OCI-LY1 (cell line): ENCODE measurements around the gene GFOD1.

Experiments used
- H2AFZ ChIP-seq: fragments of 200-600 bp; sonication (generic), shearing (Covaris generic); 2 replicates; pipeline ENCODE4 v1.6.0; 2014; ENCODE audit warnings: antibody characterized with exemption, mild to moderate bottlenecking, low read length
- H3F3A ChIP-seq: fragments of 200-600 bp; sonication (generic), shearing (Covaris generic); 2 replicates; pipeline ENCODE4 v1.6.0; 2014; ENCODE audit warnings: mild to moderate bottlenecking, antibody characterized with exemption, low read length, moderate library complexity; ENCODE audit not compliant: insufficient read depth
- H3K27ac ChIP-seq: fragments of 200-600 bp; sonication (generic); 2 replicates; pipeline ENCODE4 v1.5.1; 2014; ENCODE audit warnings: low read length, mixed run types, mild to moderate bottlenecking, low read depth; ENCODE audit not compliant: poor library complexity, severe bottlenecking
- H3K27me3 ChIP-seq: fragments of 200-600 bp; sonication (generic); 2 replicates; pipeline ENCODE4 v1.6.0; 2014; ENCODE audit warnings: antibody characterized with exemption, mild to moderate bottlenecking, low read length, moderate library complexity; ENCODE audit not compliant: insufficient read depth
- H3K36me3 ChIP-seq: fragments of 200-600 bp; sonication (generic); 2 replicates; pipeline ENCODE4 v1.6.1; 2014; ENCODE audit warnings: mild to moderate bottlenecking, antibody characterized with exemption, low read length, moderate library complexity, mixed read lengths; ENCODE audit not compliant: insufficient read depth
- H3K4me1 ChIP-seq: fragments of 200-600 bp; sonication (generic); 2 replicates; pipeline ENCODE4 v1.5.1; 2014; ENCODE audit warnings: mild to moderate bottlenecking, low read length, moderate library complexity; ENCODE audit not compliant: insufficient read depth, severe bottlenecking
- H3K4me2 ChIP-seq: fragments of 200-600 bp; sonication (generic), shearing (Covaris generic); 2 replicates; pipeline ENCODE4 v1.6.1; 2014; ENCODE audit warnings: low read length
- H3K4me3 ChIP-seq: fragments of 200-600 bp; sonication (generic); 2 replicates; pipeline ENCODE4 v1.5.1; 2014; ENCODE audit warnings: low read length, low read depth, mild to moderate bottlenecking, mixed read lengths; ENCODE audit not compliant: poor library complexity, severe bottlenecking
- H3K79me2 ChIP-seq: fragments of 200-600 bp; shearing (Covaris generic); 2 replicates; pipeline ENCODE4 v1.6.1; 2016; ENCODE audit warnings: mixed run types, low read length, mixed read lengths; ENCODE audit not compliant: insufficient read depth
- H3K9ac ChIP-seq: fragments of 200-600 bp; sonication (generic), shearing (Covaris generic); 2 replicates; pipeline ENCODE4 v1.6.1; 2014; ENCODE audit warnings: mild to moderate bottlenecking, low read length, mixed read lengths
- H3K9me2 ChIP-seq: fragments of 200-600 bp; sonication (generic), shearing (Covaris generic); 2 replicates; pipeline ENCODE4 v1.6.1; 2014; ENCODE audit warnings: low read depth, mild to moderate bottlenecking, low read length, mixed read lengths
- H3K9me3 ChIP-seq: fragments of 200-600 bp; shearing (Covaris generic); 2 replicates; pipeline ENCODE4 v1.6.1; 2014; ENCODE audit warnings: low read length, mixed read lengths
- H4K20me1 ChIP-seq: fragments of 200-600 bp; sonication (generic), shearing (Covaris generic); 2 replicates; pipeline ENCODE4 v1.6.0; 2016; ENCODE audit warnings: mild to moderate bottlenecking, low read length; ENCODE audit not compliant: insufficient read depth
- CTCF ChIP-seq: fragments of 200-600 bp; sonication (generic), shearing (Covaris generic); IDR thresholded peaks from 2 replicates; pipeline ENCODE4 v1.5.1; 2017; ENCODE audit warnings: mild to moderate bottlenecking, antibody characterized with exemption, low read length, moderate library complexity, mixed read lengths
- EZH2 ChIP-seq: fragments of 200-600 bp; sonication (generic), shearing (Covaris generic); IDR thresholded peaks from 2 replicates; pipeline ENCODE4 v1.8.0; 2017; ENCODE audit warnings: borderline replicate concordance, mixed run types, mild to moderate bottlenecking, antibody characterized with exemption, low read length, moderate library complexity, mixed read lengths

GFOD1 gene

GRCh38 chr6:13500915-13501314 is 13.5 kb upstream of the GFOD1 start:
- Histone ChIP-seq H3K9me2 (no peaks in the 10 kb centered on the region), H4K20me1 (no peaks in the 10 kb centered on the region), H3K27ac (no peak overlapping the region), H2AFZ (no peak overlapping the region), H3K9me3 (no peaks in the 10 kb centered on the region), H3K4me3 (no peak overlapping the region), H3K27me3 (no peaks in the 10 kb centered on the region), H3K36me3 (no peaks in the 10 kb centered on the region), H3K4me2 (no peak overlapping the region), H3K79me2 (no peaks in the 10 kb centered on the region), H3K4me1 (peaks cover 3% of the 10 kb centered on the region), H3F3A (no peaks in the 10 kb centered on the region), H3K9ac (no peak overlapping the region)
- TF ChIP-seq EZH2 (no peak), CTCF (no peak)

- Histone ChIP-seq H3K36me3 (no peaks in the 10 kb centered on the region), H3K27me3 (no peaks in the 10 kb centered on the region), H3K4me2 (no peak overlapping the region), H4K20me1 (no peaks in the 10 kb centered on the region), H3K4me1 (peaks cover 10% of the 10 kb centered on the region), H3K4me3 (no peak overlapping the region), H3F3A (no peaks in the 10 kb centered on the region), H3K9me3 (no peaks in the 10 kb centered on the region), H3K79me2 (no peaks in the 10 kb centered on the region), H3K27ac (no peak overlapping the region), H3K9ac (no peak overlapping the region), H2AFZ (peak overlapping the region; percentile 75; the same call in 1 of the 2 replicates), H3K9me2 (no peaks in the 10 kb centered on the region)
- no peak for TF ChIP-seq EZH2
- no peak for TF ChIP-seq CTCF
These were observed 12.9 kb upstream of the GFOD1 start for GRCh38 chr6:13500264-13500663.

- Histone ChIP-seq H2AFZ (no peak overlapping the region), H4K20me1 (no peaks in the 10 kb centered on the region), H3K9me2 (no peaks in the 10 kb centered on the region), H3K27ac (no peak overlapping the region), H3K4me2 (no peak overlapping the region), H3K4me1 (peaks cover 14% of the 10 kb centered on the region), H3K4me3 (no peak overlapping the region), H3K79me2 (no peaks in the 10 kb centered on the region), H3K9ac (no peak overlapping the region), H3K36me3 (no peaks in the 10 kb centered on the region), H3K27me3 (no peaks in the 10 kb centered on the region), H3K9me3 (no peaks in the 10 kb centered on the region), H3F3A (no peaks in the 10 kb centered on the region)
- TF ChIP-seq CTCF (no peak), EZH2 (no peak)
These were observed 9.3 kb upstream of the GFOD1 start for GRCh38 chr6:13496513-13497190.
